ENCODE measurements around the gene LTBP3.

The LTBP3 gene

GRCh38 chr11:65549096-65549495 lies 9.1 kb downstream of the LTBP3 start:
- Histone ChIP-seq H3K27me3 (ENCODE audit: control insufficient read depth, low read length) (no peaks in the 10 kb centered on the region), H3K4me2 (ENCODE audit: low read length) (no peak overlapping the region), H3K36me3 (ENCODE audit: control insufficient read depth, low read length) (no peaks in the 10 kb centered on the region), H3F3A (ENCODE audit: control insufficient read depth, insufficient read depth) (peaks cover 24% of the 10 kb centered on the region), H3K79me2 (ENCODE audit: control insufficient read depth, low read length) (no peaks in the 10 kb centered on the region), H3K4me1 (ENCODE audit: control insufficient read depth, low read length) (peaks cover 71% of the 10 kb centered on the region), H3K4me3 (ENCODE audit: low read length) (no peak overlapping the region), H3K27ac (ENCODE audit: low read depth, low read length) (no peak overlapping the region), H4K20me1 (ENCODE audit: control insufficient read depth, insufficient read depth, low read depth, low read length) (no peaks in the 10 kb centered on the region), H3K9me2 (replicated peaks; ENCODE audit: control insufficient read depth, low read length) (no peaks in the 10 kb centered on the region), H3K9me3 (ENCODE audit: control insufficient read depth, insufficient read depth, low read length) (no peaks in the 10 kb centered on the region)
- TF ChIP-seq EZH2phosphoT487 (IDR thresholded peaks at IDR 0.05; ENCODE audit: borderline replicate concordance, low read length) (no peak), CTCF (IDR thresholded peaks at IDR 0.05; ENCODE audit: low read depth, low read length, poor library complexity, severe bottlenecking) (no peak)

DNA sequence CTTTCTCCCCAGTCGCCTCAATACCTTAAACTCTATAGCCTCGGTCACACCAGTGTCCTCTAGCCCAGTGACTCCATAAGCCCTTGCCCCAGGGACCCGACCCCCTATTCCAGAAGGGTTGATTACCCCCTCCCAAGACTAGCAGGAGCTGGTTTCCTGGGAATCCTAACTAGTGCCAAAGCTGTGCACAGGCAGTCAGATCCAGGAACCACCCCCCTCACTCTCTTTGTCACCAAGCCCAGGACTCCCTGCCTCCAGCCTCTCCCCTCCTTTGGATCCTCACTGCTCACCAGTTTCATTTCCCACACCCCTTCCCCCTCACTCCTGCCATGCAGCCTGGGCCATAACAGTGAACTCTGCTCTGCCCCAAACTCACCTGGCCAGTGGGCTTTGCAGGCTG lies 9.8 kb downstream of the LTBP3 start:
- H3K9me2 ChIP-seq (replicated peaks; ENCODE audit: control insufficient read depth, low read length), result no peaks in the 10 kb centered on the region
- H3K36me3 ChIP-seq (ENCODE audit: control insufficient read depth, low read length), result no peaks in the 10 kb centered on the region
- H3K4me2 ChIP-seq (ENCODE audit: low read length), result no peak overlapping the region
- peaks cover 24% of the 10 kb centered on the region for H3F3A ChIP-seq (ENCODE audit: control insufficient read depth, insufficient read depth)
- TF ChIP-seq CTCF (IDR thresholded peaks at IDR 0.05; ENCODE audit: low read depth, low read length, poor library complexity, severe bottlenecking) (no peak), EZH2phosphoT487 (IDR thresholded peaks at IDR 0.05; ENCODE audit: borderline replicate concordance, low read length) (no peak)
- no peak overlapping the region for H3K4me3 ChIP-seq (ENCODE audit: low read length)
- H3K27me3 ChIP-seq (ENCODE audit: control insufficient read depth, low read length), result no peaks in the 10 kb centered on the region
- no peaks in the 10 kb centered on the region for H3K9me3 ChIP-seq (ENCODE audit: control insufficient read depth, insufficient read depth, low read length)
- no peaks in the 10 kb centered on the region for H3K79me2 ChIP-seq (ENCODE audit: control insufficient read depth, low read length)
- H3K4me1 ChIP-seq (ENCODE audit: control insufficient read depth, low read length), result peaks cover 64% of the 10 kb centered on the region
- H3K27ac ChIP-seq (ENCODE audit: low read depth, low read length), result no peak overlapping the region
- no peaks in the 10 kb centered on the region for H4K20me1 ChIP-seq (ENCODE audit: control insufficient read depth, insufficient read depth, low read depth, low read length)

- no peak for TF ChIP-seq CTCF (IDR thresholded peaks at IDR 0.05; ENCODE audit: low read depth, low read length, poor library complexity, severe bottlenecking)
- no peak for TF ChIP-seq EZH2phosphoT487 (IDR thresholded peaks at IDR 0.05; ENCODE audit: borderline replicate concordance, low read length)
- no peaks in the 10 kb centered on the region for H3K9me3 ChIP-seq (ENCODE audit: control insufficient read depth, insufficient read depth, low read length)
- no peaks in the 10 kb centered on the region for H3K27me3 ChIP-seq (ENCODE audit: control insufficient read depth, low read length)
- peaks cover 21% of the 10 kb centered on the region for H3F3A ChIP-seq (ENCODE audit: control insufficient read depth, insufficient read depth)
- H3K79me2 ChIP-seq (ENCODE audit: control insufficient read depth, low read length), result no peaks in the 10 kb centered on the region
- H3K36me3 ChIP-seq (ENCODE audit: control insufficient read depth, low read length), result no peaks in the 10 kb centered on the region
- H3K9me2 ChIP-seq (replicated peaks; ENCODE audit: control insufficient read depth, low read length), result no peaks in the 10 kb centered on the region
- H3K4me1 ChIP-seq (ENCODE audit: control insufficient read depth, low read length), result peaks cover 56% of the 10 kb centered on the region
- peak overlapping the region; percentile 53 for H3K4me3 ChIP-seq (ENCODE audit: low read length)
- H3K4me2 ChIP-seq (ENCODE audit: low read length), result peak overlapping the region; percentile 66
- H3K27ac ChIP-seq (ENCODE audit: low read depth, low read length), result peak overlapping the region; percentile 75
- H4K20me1 ChIP-seq (ENCODE audit: control insufficient read depth, insufficient read depth, low read depth, low read length), result no peaks in the 10 kb centered on the region
These were observed 10.6 kb downstream of the LTBP3 start for GRCh38 chr11:65547446-65548125.

Measured in DOHH2 (cell line).